B cell (primary cell): Measurements from ENCODE around the gene PYDC2. TPM values are rescaled to one million over a fixed set of nuclear protein-coding genes. Genes with fewer than 3 reads are reported as not detected.

Source experiments
- ATAC-seq: fragments of 200-7000 bp; cut with Tn5 transposase; one replicate; pipeline ENCODE4 v1.10.0; 2021; ENCODE audit warnings: low read depth, mild to moderate bottlenecking, moderate number of reproducible peaks, moderate library complexity
- CTCF ChIA-PET: fragments of 350-600 bp; sonication (Branson Sonifier 250); formaldehyde crosslinking; loops from one replicate; lab custom pipeline; 2021; ENCODE audit warnings: antibody characterized with exemption, inconsistent platforms; lab: Charles Lee
- POLR2A ChIA-PET: fragments of 350-600 bp; sonication (Branson Sonifier 250); formaldehyde crosslinking; loops from one replicate; lab custom pipeline; 2021; ENCODE audit warnings: antibody characterized with exemption; lab: Charles Lee
- DNase-seq: peaks from one replicate; pipeline ENCODE4 v3.0.0; 2013
- H2AFZ ChIP-seq: 2 replicates; pipeline ENCODE4 v1.6.1; 2012; ENCODE audit warnings: mild to moderate bottlenecking, low read depth, low read length; ENCODE audit not compliant: insufficient read depth, poor library complexity, severe bottlenecking
- H3K27ac ChIP-seq, 2 donors: 1 replicate in 1 of 2; 2 replicates in 1 of 2; pipeline ENCODE4 v1.5.1; 2012 to 2013; ENCODE audit warnings: low read length in 2 of 2, mild to moderate bottlenecking in 2 of 2, moderate library complexity in 1 of 2
- H3K27me3 ChIP-seq, 4 experiments: fragments of 200-600 bp in 1 of 4; sonication (generic) in 1 of 4; replicated peaks in 1 of 4; 1 replicate in 2 of 4; 2 replicates in 2 of 4; pipeline versions ENCODE4 v1.6.1 to v1.7.0; 2013 to 2016; ENCODE audit warnings: low read length in 3 of 4, mild to moderate bottlenecking in 2 of 4, mixed read lengths in 1 of 4, moderate library complexity in 1 of 4; ENCODE audit not compliant: insufficient read depth in 4 of 4, control insufficient read depth in 3 of 4; ENCODE audit errors: control extremely low read depth in 1 of 4
- H3K36me3 ChIP-seq, 2 experiments: replicated peaks in 1 of 2; 1 replicate in 1 of 2; 2 replicates in 1 of 2; pipeline versions ENCODE4 v1.6.1 to v1.7.1; 2013; ENCODE audit warnings: low read length in 1 of 2; ENCODE audit not compliant: insufficient read depth in 2 of 2, control insufficient read depth in 1 of 2; ENCODE audit errors: control extremely low read depth in 1 of 2, extremely low read depth in 1 of 2
- H3K4me1 ChIP-seq, 2 donors: fragments of 200-600 bp in 1 of 2; sonication (generic) in 1 of 2; 1 replicate in 1 of 2; 2 replicates in 1 of 2; pipeline versions ENCODE4 v1.5.1 to v1.6.1; 2013 to 2017; ENCODE audit warnings: low read length in 2 of 2; ENCODE audit not compliant: control insufficient read depth in 2 of 2, insufficient read depth in 2 of 2
- H3K4me2 ChIP-seq: replicated peaks from 2 replicates; pipeline ENCODE3; 2012; ENCODE audit warnings: mild to moderate bottlenecking, low read depth, low read length; ENCODE audit not compliant: poor library complexity, severe bottlenecking
- H3K4me3 ChIP-seq, 5 experiments: fragments of 200-600 bp in 1 of 5; sonication (generic) in 1 of 5; 1 replicate in 3 of 5; 2 replicates in 2 of 5; pipeline versions ENCODE4 v1.5.1 to v1.7.0; 2011 to 2016; ENCODE audit warnings: low read length in 4 of 5, mild to moderate bottlenecking in 4 of 5, low read depth in 2 of 5, control low read depth in 1 of 5, moderate library complexity in 1 of 5; ENCODE audit not compliant: insufficient read depth in 1 of 5; ENCODE audit errors: control extremely low read depth in 1 of 5, extremely low read depth in 1 of 5
- H3K79me2 ChIP-seq: fragments of 200-600 bp; sonication (generic); one replicate; pipeline ENCODE4 v1.6.0; 2016; ENCODE audit warnings: low read length; ENCODE audit not compliant: control insufficient read depth, insufficient read depth
- H3K9ac ChIP-seq: fragments of 200-600 bp; sonication (generic); 2 replicates; pipeline ENCODE4 v1.6.1; 2017; ENCODE audit warnings: mild to moderate bottlenecking, low read length, moderate library complexity
- H3K9me3 ChIP-seq, 3 donors: one replicate each; pipeline versions ENCODE4 v1.6.1 to v1.7.1; 2013; ENCODE audit warnings: low read length in 2 of 3; ENCODE audit not compliant: control insufficient read depth in 2 of 3, insufficient read depth in 1 of 3; ENCODE audit errors: control extremely low read depth in 1 of 3
- H4K20me1 ChIP-seq: 2 replicates; pipeline ENCODE4 v1.6.0; 2012; ENCODE audit warnings: mild to moderate bottlenecking, low read length; ENCODE audit not compliant: insufficient read depth, control insufficient read depth, poor library complexity, severe bottlenecking
- H3K27ac Mint-ChIP-seq: one replicate; pipeline ENCODE4 v1.8.0; 2021; ENCODE audit warnings: mixed read lengths
- H3K27me3 Mint-ChIP-seq: one replicate; pipeline ENCODE4 v1.8.0; 2021; ENCODE audit warnings: mixed read lengths
- H3K4me1 Mint-ChIP-seq: one replicate; pipeline ENCODE4 v1.8.0; 2021; ENCODE audit warnings: mixed read lengths
- H3K4me3 Mint-ChIP-seq: one replicate; pipeline ENCODE4 v1.8.0; 2021; ENCODE audit warnings: mixed read lengths
- H3K9me3 Mint-ChIP-seq: one replicate; pipeline ENCODE4 v1.8.0; 2022; ENCODE audit warnings: mixed read lengths; ENCODE audit not compliant: insufficient read depth
- CTCF ChIP-seq: fragments of 200-600 bp; IDR thresholded peaks from one replicate; pipeline ENCODE4 v1.8.0; 2022; ENCODE audit warnings: antibody characterized with exemption, mild to moderate bottlenecking
- EZH2 ChIP-seq: IDR thresholded peaks from 2 replicates; pipeline ENCODE4 v1.6.1; 2012; ENCODE audit warnings: borderline replicate concordance, low read depth, mild to moderate bottlenecking, moderate library complexity, low read length; ENCODE audit not compliant: insufficient read depth, poor library complexity, severe bottlenecking
- WGBS: methylation state at CpG from one replicate; pipeline ENCODE4 v1.1.5; 2013; ENCODE audit warnings: missing lambda C conversion rate; ENCODE audit not compliant: insufficient coverage; 5-methylcytosine and 5-hydroxymethylcytosine counted together
- intact Hi-C: fragments of 100-400 bp; cut with micrococcal nuclease; formaldehyde crosslinking; loops from one replicate; pipeline ENCODE4 v1.10.0; 2022
- polyA plus RNA-seq: library from polyadenylated mRNA; depleted of rRNA; stranded (reverse); fragments of >200 nt; gene quantifications from 2 replicates; pipeline ENCODE4 v1.2.3, GENCODE V29; 2012
- total RNA-seq, 2 donors: library from RNA; stranded (reverse); fragments of 120-200 nt in 1 of 2; gene quantifications; 1 replicate in 1 of 2; 2 replicates in 1 of 2; pipeline versions ENCODE4 v1.2.3 to v1.2.4, GENCODE V29; 2013 to 2022

PYDC2 gene
- total and polyA plus RNA-seq, 2 donors (not counting 1 experiment from before 2014, with no cell fraction given) = not detected

GRCh38 chr3:191449256-191449655 is 11.7 kb upstream of the PYDC2 start:
- Histone ChIP-seq H3K9ac (no peak overlapping the region), H3K27me3 (no peaks in the 10 kb centered on the region), H3K9me3 (no peaks in the 10 kb centered on the region), H3K4me3 (no peak overlapping the region), H3K27ac (no peak overlapping the region), H3K4me1 (no peaks in the 10 kb centered on the region), H3K36me3 (no peaks in the 10 kb centered on the region), H3K4me2 (no peak overlapping the region), H2AFZ (no peak overlapping the region), H4K20me1 (no peaks in the 10 kb centered on the region), H3K79me2 (no peaks in the 10 kb centered on the region)
- ChIA-PET POLR2A (no interaction called here), CTCF (no interaction called here)
- TF ChIP-seq EZH2 (no peak), CTCF (no peak)
- no CpG with 5 or more reads among the region's 1 CpG for WGBS
- H3K27ac Mint-ChIP-seq = no peak overlapping the region
- DNase-seq = no peak
- no peaks in the 10 kb centered on the region for H3K4me1 Mint-ChIP-seq
- intact Hi-C loops = no loop called here
- H3K4me3 Mint-ChIP-seq = no peak overlapping the region
- ATAC-seq = no peak
- peaks cover 11% of the 10 kb centered on the region for H3K27me3 Mint-ChIP-seq
- peaks cover 3% of the 10 kb centered on the region for H3K9me3 Mint-ChIP-seq

GRCh38 chr3:191455257-191455952 is 5.6 kb upstream of the PYDC2 start:
- intact Hi-C loops = no loop called here
- Mint-ChIP-seq H3K4me1 (no peaks in the 10 kb centered on the region), H3K9me3 (peaks cover 3% of the 10 kb centered on the region), H3K4me3 (no peak overlapping the region), H3K27me3 (peaks cover 5% of the 10 kb centered on the region), H3K27ac (no peak overlapping the region)
- H3K9ac ChIP-seq = peak overlapping the region; percentile 30
- no peaks in the 10 kb centered on the region for H3K36me3 ChIP-seq
- no peaks in the 10 kb centered on the region for H3K79me2 ChIP-seq
- no peak for TF ChIP-seq CTCF
- no peak for TF ChIP-seq EZH2
- H3K27me3 ChIP-seq = no peaks in the 10 kb centered on the region
- H4K20me1 ChIP-seq = no peaks in the 10 kb centered on the region
- H3K4me1 ChIP-seq = no peaks in the 10 kb centered on the region
- peak overlapping the region; percentile 21 for H2AFZ ChIP-seq
- no peak for ATAC-seq
- ChIA-PET POLR2A (no interaction called here), CTCF (no interaction called here)
- DNase-seq = no peak
- H3K27ac ChIP-seq = no peak overlapping the region
- H3K4me2 ChIP-seq = peak overlapping the region; percentile 45
- no CpG with 5 or more reads among the region's 3 CpGs for WGBS
- no peaks in the 10 kb centered on the region for H3K9me3 ChIP-seq
- H3K4me3 ChIP-seq = peak overlapping the region in 2 of 5 experiments; percentile 17 to 29
